Ishikawa (cell line): ENCODE measurements around the gene LMOD3.
A peak's percentile ranks its signal among the peaks of the same experiment; 100 is the strongest.

Experiments used
- CEBPB ChIP-seq: IDR thresholded peaks from 2 replicates; pipeline ENCODE4 v1.6.1; 2012
- CREB1 ChIP-seq: IDR thresholded peaks from 2 replicates; pipeline ENCODE4 v1.6.1; 2012; ENCODE audit warnings: low read depth
- EGR1 ChIP-seq: IDR thresholded peaks from 2 replicates; pipeline ENCODE4 v1.6.1; 2012
- EP300 ChIP-seq: IDR thresholded peaks from 2 replicates; pipeline ENCODE4 v1.6.1; 2012; ENCODE audit warnings: borderline replicate concordance
- FOXM1 ChIP-seq: IDR thresholded peaks from 2 replicates; pipeline ENCODE4 v1.6.1; 2012; ENCODE audit warnings: low read depth, borderline replicate concordance
- MAX ChIP-seq: IDR thresholded peaks from 2 replicates; pipeline ENCODE4 v1.6.1; 2012
- NFIC ChIP-seq: IDR thresholded peaks from 2 replicates; pipeline ENCODE4 v1.6.1; 2012
- RAD21 ChIP-seq: IDR thresholded peaks from 2 replicates; pipeline ENCODE4 v1.6.1; 2012; ENCODE audit warnings: low read depth
- REST ChIP-seq: IDR thresholded peaks from 2 replicates; pipeline ENCODE4 v1.6.1; 2012; ENCODE audit warnings: low read depth, mild to moderate bottlenecking
- TAF1 ChIP-seq: IDR thresholded peaks from 2 replicates; pipeline ENCODE4 v1.6.1; 2012; ENCODE audit warnings: low read depth, mild to moderate bottlenecking
- TCF12 ChIP-seq: IDR thresholded peaks from 2 replicates; pipeline ENCODE4 v1.6.1; 2012; ENCODE audit warnings: low read depth
- TEAD4 ChIP-seq: IDR thresholded peaks from 2 replicates; pipeline ENCODE4 v1.6.1; 2012
- USF1 ChIP-seq: IDR thresholded peaks from 2 replicates; pipeline ENCODE4 v1.6.1; 2012
- YY1 ChIP-seq: IDR thresholded peaks from 2 replicates; pipeline ENCODE4 v1.6.1; 2012; ENCODE audit warnings: low read depth
- ZBTB7A ChIP-seq: IDR thresholded peaks from 2 replicates; pipeline ENCODE4 v1.6.1; 2012; ENCODE audit warnings: low read depth

The LMOD3 gene

GRCh38 chr3:69107841-69108240 lies 14.6 kb downstream of the LMOD3 start:
- TF ChIP-seq EGR1 (no peak), RAD21 (no peak), CEBPB (no peak), ZBTB7A (no peak), NFIC (no peak), TCF12 (no peak), YY1 (no peak), FOXM1 (no peak), CREB1 (no peak), MAX (no peak), REST (no peak), TAF1 (no peak), TEAD4 (no peak), USF1 (no peak), EP300 (no peak)

GRCh38 chr3:69105320-69105719 lies 17.1 kb downstream of the LMOD3 start:
- no peak for TF ChIP-seq YY1
- TF ChIP-seq EGR1 = no peak
- no peak for TF ChIP-seq TEAD4
- TF ChIP-seq EP300 = no peak
- TF ChIP-seq REST = no peak
- TF ChIP-seq TCF12 = no peak
- TF ChIP-seq ZBTB7A = no peak
- no peak for TF ChIP-seq MAX
- TF ChIP-seq RAD21 = no peak
- no peak for TF ChIP-seq FOXM1
- no peak for TF ChIP-seq CREB1
- no peak for TF ChIP-seq NFIC
- no peak for TF ChIP-seq CEBPB
- TF ChIP-seq TAF1 = no peak
- TF ChIP-seq USF1 = no peak

- TF ChIP-seq NFIC (no peak), RAD21 (no peak), YY1 (no peak), MAX (no peak), USF1 (no peak), CREB1 (no peak), EGR1 (no peak), TAF1 (no peak), TEAD4 (no peak), ZBTB7A (no peak), CEBPB (no peak), EP300 (no peak)
These were observed 17.8 kb downstream of the LMOD3 start for GRCh38 chr3:69104586-69104985.

- TF ChIP-seq USF1 (no peak), TCF12 (no peak), EGR1 (no peak), YY1 (no peak), ZBTB7A (no peak), TAF1 (no peak), FOXM1 (no peak), CEBPB (no peak)
These were observed 19.3 kb downstream of the LMOD3 start for GRCh38 chr3:69103123-69103522.

- TF ChIP-seq EP300 (peak; percentile 45; the same call in 1 of the 2 replicates), TEAD4 (peak; percentile 69), CEBPB (no peak), NFIC (no peak), CREB1 (no peak)
These were observed 20.0 kb downstream of the LMOD3 start for GRCh38 chr3:69102384-69102783.
